Uterus (tissue), 4 donors: ENCODE data around the gene PCDHB16. TPM values are rescaled to one million over a fixed set of nuclear protein-coding genes. Genes with fewer than 3 reads are reported as not detected.
A peak's percentile ranks its signal among the peaks of the same experiment; 100 is the strongest.
"Not testable (repeated sequence)": the region's sequence is repeated elsewhere in the genome, so short reads cannot be mapped to it uniquely, and the experiment has no call there.

Experiments used
- DNase-seq, 2 donors: peaks; one replicate each; pipeline ENCODE4 v3.0.0-alpha.2; 2019 to 2020
- H3K27ac ChIP-seq, 2 donors: fragments of 200-600 bp; sonication (generic); 1 replicate in 1 of 2; 2 replicates in 1 of 2; pipeline ENCODE4 v1.5.1; 2016 to 2018
- H3K27me3 ChIP-seq, 2 donors: fragments of 200-600 bp; sonication (generic); one replicate each; pipeline ENCODE4 v1.5.1; 2018 to 2019; ENCODE audit warnings: control low read depth in 1 of 2
- H3K36me3 ChIP-seq, 2 donors: fragments of 200-600 bp; sonication (generic); one replicate each; pipeline ENCODE4 v1.5.1; 2019; ENCODE audit warnings: control low read depth in 1 of 2
- H3K4me1 ChIP-seq, 2 donors: fragments of 200-600 bp; sonication (generic); one replicate each; pipeline ENCODE4 v1.5.1; 2018 to 2019; ENCODE audit warnings: control low read depth in 1 of 2
- H3K4me3 ChIP-seq, 2 donors: fragments of 200-600 bp; sonication (generic); 1 replicate in 1 of 2; 2 replicates in 1 of 2; pipeline ENCODE4 v1.5.1; 2018 to 2019; ENCODE audit warnings: mild to moderate bottlenecking in 1 of 2
- H3K9me3 ChIP-seq, 2 donors: fragments of 200-600 bp; sonication (generic); one replicate each; pipeline ENCODE4 v1.5.1; 2019; ENCODE audit warnings: control low read depth in 1 of 2
- CTCF ChIP-seq, 4 experiments: fragments of 200-600 bp in 2 of 4; fragments of 450-650 bp in 2 of 4; sonication (generic) in 2 of 4; IDR thresholded peaks; one replicate each; pipeline ENCODE4 v1.5.1; 2016 to 2019; ENCODE audit warnings: antibody characterized with exemption in 4 of 4, mild to moderate bottlenecking in 2 of 4, moderate library complexity in 1 of 4
- POLR2A ChIP-seq, 2 donors: fragments of 450-650 bp; IDR thresholded peaks; one replicate each; pipeline ENCODE4 v1.6.1; 2016; ENCODE audit warnings: antibody characterized with exemption in 2 of 2, mild to moderate bottlenecking in 1 of 2, moderate library complexity in 1 of 2
- intact Hi-C: fragments of 100-400 bp; cut with DNase I; formaldehyde crosslinking; loops from one replicate; pipeline ENCODE4 v1.15.1; 2023; ENCODE audit warnings: low total_unique reads
- total RNA-seq, 4 donors: library from RNA; depleted of rRNA in 3 of 4; stranded (reverse); fragments of >200 nt in 3 of 4; gene quantifications; one replicate each; pipeline versions ENCODE4 v1.1.0 to v1.2.4, GENCODE V29; 2014 to 2023
- donor health status: DM: yes; HTN: yes; CAD: no.

Gene PCDHB16
- total RNA-seq, 4 donors from 2014 or later = 3.8 to 10.2 (median 5.0) TPM

GRCh38 chr5:141213656-141214339 lies 31.6 kb downstream of the PCDHB16 start, which contains the start of gene PCDHB13:
PCDHB13 (plus strand) TSS chr5:141213919; CDS start chr5:141214124, 205 bp downstream.
- H3K4me3 ChIP-seq, H3K27me3 ChIP-seq, H3K4me1 ChIP-seq, H3K27ac ChIP-seq, intact Hi-C loops, H3K36me3 ChIP-seq: not testable (repeated sequence)
- peak in 1 of 4 experiments; percentile 11 for TF ChIP-seq CTCF (IDR thresholded peaks at IDR 0.05)
- peaks cover 0 to 57% of the 10 kb centered on the region in 2 donors for H3K9me3 ChIP-seq
- peak; percentile 27 to 34 for DNase-seq

GRCh38 chr5:141214583-141214982 lies 32.4 kb downstream of the PCDHB16 start:
- H3K4me3 ChIP-seq, H3K4me1 ChIP-seq, H3K36me3 ChIP-seq, DNase-seq, intact Hi-C loops, H3K27ac ChIP-seq, H3K27me3 ChIP-seq: not testable (repeated sequence)
- peaks cover 0 to 55% of the 10 kb centered on the region in 2 donors for H3K9me3 ChIP-seq

- intact Hi-C loops = not testable (repeated sequence)
- H3K9me3 ChIP-seq = peaks cover 0 to 54% of the 10 kb centered on the region in 2 donors
These were observed 33.3 kb downstream of the PCDHB16 start for GRCh38 chr5:141215504-141215903.

GRCh38 chr5:141216035-141216434 lies 33.8 kb downstream of the PCDHB16 start:
- H3K27ac ChIP-seq, DNase-seq, H3K36me3 ChIP-seq, H3K4me3 ChIP-seq, H3K4me1 ChIP-seq, H3K27me3 ChIP-seq, intact Hi-C loops: not testable (repeated sequence)
- H3K9me3 ChIP-seq = peaks cover 0 to 56% of the 10 kb centered on the region in 2 donors

More at GRCh38 chr5:141215504-141215903, 33.3 kb downstream of the PCDHB16 start:
- not testable (repeated sequence) for H3K27ac ChIP-seq, H3K36me3 ChIP-seq, H3K4me1 ChIP-seq, H3K4me3 ChIP-seq, DNase-seq, H3K27me3 ChIP-seq

- Histone ChIP-seq H3K27me3 (no peaks in the 10 kb centered on the region), H3K4me3 (peak within 1 kb of the TSS; percentile 0 to 15), H3K4me1 (no peaks in the 10 kb centered on the region), H3K27ac (no peak within 1 kb of the TSS), H3K9me3 (peaks cover 0 to 73% of the 10 kb centered on the region in 2 donors), H3K36me3 (no peaks in the 10 kb centered on the region)
- no peak for DNase-seq
- intact Hi-C loops = no loop called here
- TF ChIP-seq POLR2A (IDR thresholded peaks at IDR 0.05) (no peak), CTCF (IDR thresholded peaks at IDR 0.05) (no peak)
These were observed 41.1 kb downstream of the PCDHB16 start, which contains the start of gene PCDHB14 for GRCh38 chr5:141223112-141223783. PCDHB14 (plus strand) TSS chr5:141223343; CDS start chr5:141223506, 163 bp downstream.

GRCh38 chr5:141224844-141225243 lies 42.7 kb downstream of the PCDHB16 start:
- H3K27me3 ChIP-seq, H3K27ac ChIP-seq, H3K36me3 ChIP-seq, H3K4me3 ChIP-seq, intact Hi-C loops, H3K4me1 ChIP-seq, DNase-seq: not testable (repeated sequence)
- H3K9me3 ChIP-seq = peaks cover 0 to 70% of the 10 kb centered on the region in 2 donors

GRCh38 chr5:141225421-141225820 lies 43.2 kb downstream of the PCDHB16 start:
- H3K27me3 ChIP-seq, intact Hi-C loops, H3K27ac ChIP-seq, H3K4me1 ChIP-seq, H3K4me3 ChIP-seq, DNase-seq, H3K36me3 ChIP-seq: not testable (repeated sequence)
- peaks cover 0 to 64% of the 10 kb centered on the region in 2 donors for H3K9me3 ChIP-seq
